HepG2 (cell line): Measurements from ENCODE around the gene MTFR1L. TPM values are rescaled to one million over a fixed set of nuclear protein-coding genes. Genes with fewer than 3 reads are reported as not detected.

Experiments
- ATAC-seq: fragments of 200-7000 bp; cut with Tn5 transposase; 3 replicates; pipeline ENCODE4 v1.9.1; 2020; ENCODE audit warnings: mild to moderate bottlenecking, moderate library complexity
- BruUV-seq: library from RNA; stranded (reverse); fragments of 400-500 nt; replicated peaks from 2 replicates; lab custom pipeline; 2021; lab: Mats Ljungman, UMichigan
- CTCF ChIA-PET: fragments of 300-600 bp; formaldehyde crosslinking; extraction: SDS; loops from one replicate; lab custom pipeline; 2021; ENCODE audit warnings: low total read pairs, inconsistent platforms, low intra/inter-chr PET ratio; lab: Yijun Ruan, JAX
- POLR2A ChIA-PET: fragments of 350-600 bp; sonication (Branson Sonifier 250); formaldehyde crosslinking; loops from one replicate; lab custom pipeline; 2020; ENCODE audit warnings: antibody characterized with exemption, inconsistent platforms; lab: Yijun Ruan, JAX
- DNase-seq: peaks from one replicate; pipeline ENCODE4 v3.0.0-alpha.2; 2015; ENCODE audit warnings: low spot score
- FAIRE-seq: peaks from 3 replicates; lab custom pipeline; 2011; peaks lifted over from hg19 to GRCh38; lab: Jason Lieb, UNC
- H2AFZ ChIP-seq: one replicate; pipeline ENCODE4 v1.6.1; 2011; ENCODE audit warnings: low read length, inconsistent platforms
- H3K27ac ChIP-seq: fragments of 300-600 bp; 3 replicates; pipeline ENCODE4 v1.8.0; 2011; ENCODE audit warnings: mixed run types, mild to moderate bottlenecking, mixed read lengths, low read length, inconsistent platforms; ENCODE audit not compliant: insufficient read depth; ENCODE audit errors: extremely low read length
- H3K27me3 ChIP-seq, 2 experiments: fragments of 200-600 bp in 1 of 2; 2 replicates in 1 of 2; 3 replicates in 1 of 2; pipeline versions ENCODE4 v1.6.0 to v1.8.0; 2011; ENCODE audit warnings: low read length in 2 of 2, mild to moderate bottlenecking in 2 of 2, moderate library complexity in 2 of 2, inconsistent platforms in 1 of 2; ENCODE audit not compliant: insufficient read depth in 2 of 2, control insufficient read depth in 1 of 2
- H3K36me3 ChIP-seq, 2 experiments: fragments of 200-600 bp in 1 of 2; replicated peaks in 1 of 2; 2 replicates in 1 of 2; 3 replicates in 1 of 2; pipeline versions ENCODE4 v1.5.1 to v1.8.0; 2011; ENCODE audit warnings: low read length in 2 of 2, inconsistent platforms in 1 of 2; ENCODE audit not compliant: insufficient read depth in 2 of 2, control insufficient read depth in 1 of 2
- H3K4me1 ChIP-seq: 2 replicates; pipeline ENCODE4 v1.5.1; 2012; ENCODE audit warnings: low read length, inconsistent platforms; ENCODE audit not compliant: insufficient read depth
- H3K4me2 ChIP-seq: 2 replicates; pipeline ENCODE4 v1.6.0; 2011; ENCODE audit warnings: low read depth, low read length, inconsistent platforms
- H3K4me3 ChIP-seq, 3 experiments: fragments of 200-600 bp in 1 of 3; sonication (generic), shearing (Covaris generic) in 1 of 3; replicated peaks in 1 of 3; 2 replicates each; pipeline ENCODE4 v1.5.1; 2011 to 2016; ENCODE audit warnings: low read length in 3 of 3, inconsistent platforms in 2 of 3, low read depth in 2 of 3, mild to moderate bottlenecking in 2 of 3, control low read depth in 1 of 3, mixed read lengths in 1 of 3; ENCODE audit not compliant: insufficient read depth in 1 of 3
- H3K79me2 ChIP-seq: one replicate; pipeline ENCODE4 v1.6.1; 2011; ENCODE audit warnings: low read length, inconsistent platforms; ENCODE audit not compliant: insufficient read depth
- H3K9ac ChIP-seq: 2 replicates; pipeline ENCODE4 v1.6.0; 2011; ENCODE audit warnings: mild to moderate bottlenecking, low read depth, low read length, inconsistent platforms; ENCODE audit not compliant: insufficient read depth
- H3K9me3 ChIP-seq: 2 replicates; pipeline ENCODE4 v1.5.1; 2012; ENCODE audit warnings: mild to moderate bottlenecking, low read length
- H4K20me1 ChIP-seq: 2 replicates; pipeline ENCODE4 v1.6.0; 2011; ENCODE audit warnings: inconsistent platforms, mild to moderate bottlenecking, low read length, moderate library complexity; ENCODE audit not compliant: insufficient read depth
- ATM ChIP-seq: fragments of 450-650 bp; IDR thresholded peaks from 2 replicates; pipeline ENCODE4 v1.7.1; 2017; ENCODE audit warnings: mild to moderate bottlenecking, borderline replicate concordance
- ATRX ChIP-seq: sonication (generic); formaldehyde crosslinking; IDR thresholded peaks from 2 replicates; pipeline ENCODE4 v1.4.0; 2020; ENCODE audit warnings: missing genetic modification reagents, borderline replicate concordance
- CHD2 ChIP-seq: IDR thresholded peaks from 2 replicates; pipeline ENCODE4 v1.6.1; 2011; ENCODE audit warnings: low read depth, low read length, improper control_type of control experiment
- CREB1 ChIP-seq, 2 experiments: fragments of 450-650 bp in 1 of 2; IDR thresholded peaks; 2 replicates each; pipeline ENCODE4 v1.6.1; 2016 to 2017; ENCODE audit warnings: control low read depth in 1 of 2, mild to moderate bottlenecking in 1 of 2, missing compliant biosample characterization in 1 of 2, missing genetic modification characterization in 1 of 2
- CSRNP1 ChIP-seq: sonication (generic); formaldehyde crosslinking; IDR thresholded peaks from 2 replicates; pipeline ENCODE4 v1.8.1; 2023; ENCODE audit warnings: mild to moderate bottlenecking, missing genetic modification reagents
- DNMT3B ChIP-seq: conservative IDR thresholded peaks from 2 replicates; pipeline ENCODE4 v1.6.1; 2016; ENCODE audit warnings: missing biosample characterization, control low read depth
- ELF1 ChIP-seq: sonication (generic); formaldehyde crosslinking; IDR thresholded peaks from 2 replicates; pipeline ENCODE4 v1.4.0; 2020; ENCODE audit warnings: missing genetic modification reagents
- HDAC1 ChIP-seq: sonication (generic); formaldehyde crosslinking; IDR thresholded peaks from 2 replicates; pipeline ENCODE4 v1.5.1; 2020; ENCODE audit warnings: mild to moderate bottlenecking, missing genetic modification reagents
- HIVEP1 ChIP-seq: sonication (generic); formaldehyde crosslinking; IDR thresholded peaks from 2 replicates; pipeline ENCODE4 v1.4.0; 2020; ENCODE audit warnings: mild to moderate bottlenecking, missing genetic modification reagents
- HNF4A ChIP-seq: sonication (generic); formaldehyde crosslinking; IDR thresholded peaks from 2 replicates; pipeline ENCODE4 v1.4.0; 2020; ENCODE audit warnings: missing genetic modification reagents
- KLF12 ChIP-seq: sonication (generic); formaldehyde crosslinking; IDR thresholded peaks from 2 replicates; pipeline ENCODE4 v1.4.0; 2020; ENCODE audit warnings: missing genetic modification reagents, borderline replicate concordance
- NAIF1 ChIP-seq: sonication (generic); formaldehyde crosslinking; IDR thresholded peaks from 2 replicates; pipeline ENCODE4 v1.5.0; 2020; ENCODE audit warnings: mild to moderate bottlenecking, missing genetic modification reagents, borderline replicate concordance
- NFRKB ChIP-seq: fragments of 450-650 bp; IDR thresholded peaks from 2 replicates; pipeline ENCODE4 v1.6.1; 2017
- NPAS2 ChIP-seq: sonication (generic); formaldehyde crosslinking; IDR thresholded peaks from 2 replicates; pipeline ENCODE4 v1.8.0; 2022; ENCODE audit warnings: mild to moderate bottlenecking, missing genetic modification reagents, borderline replicate concordance
- REXO4 ChIP-seq: sonication (generic); formaldehyde crosslinking; IDR thresholded peaks from 2 replicates; pipeline ENCODE4 v1.8.0; 2022; ENCODE audit warnings: missing genetic modification reagents, mild to moderate bottlenecking, borderline replicate concordance
- TFDP1 ChIP-seq: IDR thresholded peaks from 2 replicates; pipeline ENCODE4 v1.6.1; 2016; ENCODE audit warnings: missing compliant biosample characterization, missing genetic modification reagents, borderline replicate concordance
- TSC22D2 ChIP-seq: sonication (generic); formaldehyde crosslinking; IDR thresholded peaks from 2 replicates; pipeline ENCODE4 v1.5.1; 2020; ENCODE audit warnings: missing genetic modification reagents, mild to moderate bottlenecking, borderline replicate concordance
- ZFP41 ChIP-seq: sonication (generic); formaldehyde crosslinking; IDR thresholded peaks from 2 replicates; pipeline ENCODE4 v1.4.0; 2020; ENCODE audit warnings: mild to moderate bottlenecking, missing genetic modification reagents, borderline replicate concordance
- ZNF230 ChIP-seq: sonication (generic); formaldehyde crosslinking; IDR thresholded peaks from 2 replicates; pipeline ENCODE4 v1.4.0; 2020; ENCODE audit warnings: mild to moderate bottlenecking, missing genetic modification reagents
- ZNF331 ChIP-seq: sonication (generic); formaldehyde crosslinking; IDR thresholded peaks from 2 replicates; pipeline ENCODE4 v1.4.0; 2020; ENCODE audit warnings: missing genetic modification reagents
- ZNF501 ChIP-seq: sonication (generic); formaldehyde crosslinking; IDR thresholded peaks from 2 replicates; pipeline ENCODE4 v1.5.1; 2020; ENCODE audit warnings: mild to moderate bottlenecking, moderate library complexity, missing genetic modification reagents
- ZNF569 ChIP-seq: sonication (generic); formaldehyde crosslinking; IDR thresholded peaks from 2 replicates; pipeline ENCODE4 v1.5.0; 2020; ENCODE audit warnings: mild to moderate bottlenecking, missing genetic modification reagents, moderate library complexity, borderline replicate concordance
- ZNF615 ChIP-seq: sonication (generic); formaldehyde crosslinking; IDR thresholded peaks from 2 replicates; pipeline ENCODE4 v1.5.0; 2020; ENCODE audit warnings: mild to moderate bottlenecking, missing genetic modification reagents, borderline replicate concordance
- ZNF749 ChIP-seq: sonication (generic); formaldehyde crosslinking; IDR thresholded peaks from 2 replicates; pipeline ENCODE4 v1.8.0; 2022; ENCODE audit warnings: mild to moderate bottlenecking, missing genetic modification reagents, moderate library complexity, borderline replicate concordance
- ZSCAN20 ChIP-seq: sonication (generic); formaldehyde crosslinking; IDR thresholded peaks from 2 replicates; pipeline ENCODE4 v1.4.0; 2020; ENCODE audit warnings: missing genetic modification reagents, mild to moderate bottlenecking, borderline replicate concordance
- WGBS: methylation state at CpG from one replicate; pipeline ENCODE4 v1.1.6; 2017; ENCODE audit warnings: low lambda C conversion rate; 5-methylcytosine and 5-hydroxymethylcytosine counted together
- in situ Hi-C: cut with HindIII; loops from 2 replicates; pipeline ENCODE4 v1.10.0; 2017; ENCODE audit warnings: low pct_unique_long_range_greater_than_20kb; ENCODE audit not compliant: extremely low pct_ligation_motif_present
- intact Hi-C: fragments of 100-400 bp; cut with micrococcal nuclease; formaldehyde crosslinking; loops from one replicate; pipeline ENCODE4 v1.10.0; 2022; ENCODE audit not compliant: unreplicated experiment
- polyA plus RNA-seq, 8 experiments: library from polyadenylated mRNA; depleted of rRNA in 3 of 8; stranded (reverse) in 7 of 8; unstranded in 1 of 8; fragments of >200 nt; fragmentation: Illumina TruSeq in 4 of 8; extraction: Trizol in 4 of 8; gene quantifications; 2 replicates each; pipeline versions ENCODE4 v1.2.1 to v1.2.3, GENCODE V29; 2011 to 2016; ENCODE audit warnings: low read depth in 4 of 8, missing spikeins in 1 of 8, mixed read lengths in 1 of 8; ENCODE audit not compliant: insufficient read depth in 1 of 8
- total RNA-seq, 5 experiments: library from RNA; depleted of rRNA; stranded (reverse); fragments of >200 nt; fragmentation: Illumina TruSeq; extraction: Trizol; gene quantifications; 2 replicates each; pipeline ENCODE4 v1.2.3, GENCODE V29; 2016; ENCODE audit warnings: low read depth in 1 of 5

Gene MTFR1L
- total and polyA plus RNA-seq, 2 of the 13 experiments (the other 11 are each of a cell fraction or from before 2014, with no cell fraction given): 38.0 to 55.7 TPM

- H3K79me2 ChIP-seq: peaks cover 26% of the 10 kb centered on the region
- DNase-seq (peak; percentile 10), ATAC-seq (no peak), FAIRE-seq (no peak)
- H3K4me1 ChIP-seq: peaks cover 28% of the 10 kb centered on the region
- peak overlapping the region; percentile 95 for H3K4me2 ChIP-seq
- no peaks in the 10 kb centered on the region for H3K9me3 ChIP-seq
- no peak overlapping the region for H2AFZ ChIP-seq
- CTCF ChIA-PET: no interaction called here
- H3K36me3 ChIP-seq: no peaks in the 10 kb centered on the region; a peak in 1 of 5 replicates
- H3K27ac ChIP-seq: peak overlapping the region; percentile 98
- 0% methylated on average over 6 of the region's 6 CpGs for WGBS
- H3K27me3 ChIP-seq: no peaks in the 10 kb centered on the region; a peak in 1 of 5 replicates
- H3K9ac ChIP-seq: peak overlapping the region; percentile 98
- no TSS peak for BruUV-seq
- intact Hi-C loops (no loop called here), in situ Hi-C loops (loop anchor here (25.0 kb wide), 1 partner anchor 206 kb away; the partner anchor contains the start of gene MAN1C1)
- peak overlapping the region; percentile 90 to 94 (median 94) for H3K4me3 ChIP-seq
- H4K20me1 ChIP-seq: peaks cover 4% of the 10 kb centered on the region; the same call in 1 of the 2 replicates
- POLR2A ChIA-PET: interaction anchor here (1.0 to 3.3 kb wide), 3 partner anchors 9 to 179 kb away, joined by 3 to 20 read pairs (median 10); partner anchors contain the start of gene PAFAH2
- TF ChIP-seq HDAC1 (CRISPR knock-in tag): peak; percentile 37; the same call in 1 of the 2 replicates
- TF ChIP-seq HNF4A (CRISPR knock-in tag): peak; percentile 70
- TF ChIP-seq ZNF749 (CRISPR knock-in tag): no peak
- no peak for TF ChIP-seq NFRKB
- no peak for TF ChIP-seq TSC22D2 (CRISPR knock-in tag)
- TF ChIP-seq ELF1 (CRISPR knock-in tag): no peak
- TF ChIP-seq ZNF501: 0 out of 2 replicates have a peak, but pooled peaks have one; percentile 16
- TF ChIP-seq ZFP41 (CRISPR knock-in tag): no peak
- no peak for TF ChIP-seq ATRX (CRISPR knock-in tag)
- TF ChIP-seq ZNF331 (CRISPR knock-in tag): peak; percentile 99
- no peak for TF ChIP-seq CHD2
- TF ChIP-seq NPAS2 (CRISPR knock-in tag): no peak
- peak; percentile 9; the same call in 1 of the 2 replicates for TF ChIP-seq TFDP1 (CRISPR knock-in tag)
- TF ChIP-seq ZNF569 (CRISPR knock-in tag): no peak
- no peak for TF ChIP-seq ATM
- no peak for TF ChIP-seq NAIF1
- TF ChIP-seq KLF12 (CRISPR knock-in tag): no peak
- TF ChIP-seq HIVEP1 (CRISPR knock-in tag): no peak
- TF ChIP-seq ZSCAN20 (CRISPR knock-in tag): no peak
- no peak for TF ChIP-seq ZNF230 (CRISPR knock-in tag)
- TF ChIP-seq CSRNP1: no peak
- no peak for TF ChIP-seq DNMT3B (CRISPR knock-in tag)
- no peak for TF ChIP-seq CREB1 (IDR thresholded peaks at IDR 0.05)
- 0 out of 2 replicates have a peak, but pooled peaks have one; percentile 2 for TF ChIP-seq CREB1 (CRISPR knock-in tag; IDR thresholded peaks at IDR 0.05)
- TF ChIP-seq ZNF615 (CRISPR knock-in tag): no peak
- no peak for TF ChIP-seq REXO4 (CRISPR knock-in tag)
Observed at GRCh38 chr1:25818569-25818968, 1.2 kb upstream of the MTFR1L start.
